Psoas muscle (tissue), 8 donors: ENCODE results near the gene OCIAD1. TPM values are rescaled to one million over a fixed set of nuclear protein-coding genes. Genes with fewer than 3 reads are reported as not detected.

Experiments used
- ATAC-seq, 4 donors: fragments of 200-7000 bp; cut with Tn5 transposase; one replicate each; pipeline ENCODE4 v1.9.1; 2020; ENCODE audit warnings: moderate library complexity in 3 of 4, mild to moderate bottlenecking in 2 of 4
- DNase-seq, 2 donors: peaks; one replicate each; pipeline ENCODE4 v3.0.0-alpha.2; 2020
- H3K27ac ChIP-seq: fragments of 200-600 bp; one replicate; pipeline ENCODE4 v1.8.0; 2022
- H3K27me3 ChIP-seq, 3 donors: fragments of 200-600 bp in 1 of 3; one replicate each; pipeline versions ENCODE4 v1.6.1 to v1.8.0; 2013 to 2022; ENCODE audit warnings: low read length in 2 of 3, mild to moderate bottlenecking in 2 of 3, moderate library complexity in 1 of 3; ENCODE audit not compliant: insufficient read depth in 3 of 3
- H3K36me3 ChIP-seq, 2 donors: fragments of 200-600 bp in 1 of 2; one replicate each; pipeline versions ENCODE4 v1.6.1 to v1.8.0; 2013 to 2022; ENCODE audit warnings: low read depth in 1 of 2, mild to moderate bottlenecking in 1 of 2, moderate library complexity in 1 of 2; ENCODE audit not compliant: insufficient read depth in 1 of 2
- H3K4me1 ChIP-seq: fragments of 200-600 bp; one replicate; pipeline ENCODE4 v1.8.0; 2022
- H3K4me3 ChIP-seq: fragments of 200-600 bp; one replicate; pipeline ENCODE4 v1.8.0; 2022; ENCODE audit warnings: mild to moderate bottlenecking
- H3K9me3 ChIP-seq: fragments of 200-600 bp; one replicate; pipeline ENCODE4 v1.8.0; 2022
- CTCF ChIP-seq: fragments of 200-600 bp; IDR thresholded peaks from one replicate; pipeline ENCODE4 v1.8.0; 2022; ENCODE audit warnings: antibody characterized with exemption
- intact Hi-C, 2 donors: fragments of 100-400 bp; cut with DNase I; formaldehyde crosslinking; loops; one replicate each; pipeline versions ENCODE4 v1.11.0 to v1.14.2; 2022
- polyA plus RNA-seq, 3 donors: library from polyadenylated mRNA; stranded (reverse); fragments of 200-250 nt; gene quantifications; one replicate each; pipeline ENCODE4 v1.2.3, GENCODE V29; 2013
- total RNA-seq, 4 donors: library from RNA; stranded (reverse); fragmentation: NEBNext Ultra II Directional in 2 of 4; extraction: Animal tissue kit (Norgen Biotek cat#: 25700) in 2 of 4; gene quantifications; one replicate each; pipeline versions ENCODE4 v1.2.1 to v1.2.4, GENCODE V29; 2021 to 2023
- donor health status: healthy with polysubstance abuse.
- donor health status: DM: no; HTN: no; CAD: no; lungs with moderate emphysema.
- donor health status: Bipolar disorder and iron deficiency.
- donor health status: healthy.
- donor health status: DM: yes; HTN: yes; CAD: no.
- donor health status: DM: no; HTN: no; CAD: no.
- donor health status: DM: no; HTN: no; CAD: no.
- donor health status: DM: yes; HTN: yes; CAD: no.

The OCIAD1 gene
- total and polyA plus RNA-seq, 7 donors = 106 to 160 (median 121) TPM

GRCh38 chr4:48910511-48910910 is 79.6 kb downstream of the OCIAD1 start:
- Histone ChIP-seq H3K36me3 (no peaks in the 10 kb centered on the region), H3K9me3 (no peaks in the 10 kb centered on the region)
- intact Hi-C loops = no loop called here

More at GRCh38 chr4:48910511-48910910, 79.6 kb downstream of the OCIAD1 start:
- no peak for TF ChIP-seq CTCF
- ATAC-seq (no peak), DNase-seq (no peak)
- H3K27ac ChIP-seq = no peak overlapping the region
- H3K4me1 ChIP-seq = no peaks in the 10 kb centered on the region
- H3K4me3 ChIP-seq = no peak overlapping the region
- peaks cover 0 to 13% (median 2%) of the 10 kb centered on the region in 3 donors for H3K27me3 ChIP-seq

Other genes starting within 250 kb of the OCIAD1 start
- 10 to 100 TPM; 15.0 to 21.7 (median 20.9) TPM for gene FRYL, start 50.8 kb upstream of the OCIAD1 start, total RNA-seq
- gene FRYL, start 50.8 kb upstream of the OCIAD1 start, polyA plus RNA-seq = 10 to 100 TPM in 2 of 3 donors, 1 to 10 TPM in 1; 4.8 to 14.5 (median 10.3) TPM
- 1 to 10 TPM; 2.1 to 9.7 (median 7.0) TPM for gene OCIAD2, start 75.7 kb downstream of the OCIAD1 start, total RNA-seq
- 1 to 10 TPM; 3.7 to 8.8 (median 7.8) TPM for gene OCIAD2, start 75.7 kb downstream of the OCIAD1 start, polyA plus RNA-seq
- gene CWH43, start 155.2 kb downstream of the OCIAD1 start, total RNA-seq = not detected
- not detected for gene CWH43, start 155.2 kb downstream of the OCIAD1 start, polyA plus RNA-seq